C4-2B (cell line): ENCODE results near the gene IRF2BP2.

Experiments
- H3K27ac ChIP-seq: fragments of 450-650 bp; 2 replicates; pipeline ENCODE4 v1.5.1; 2017
- ZFX ChIP-seq: fragments of 450-650 bp; IDR thresholded peaks from 2 replicates; pipeline ENCODE4 v1.6.1; 2017
- TF ChIP-seq, protein P1 (sequence below): fragments of 450-650 bp; conservative IDR thresholded peaks from 2 replicates; pipeline ENCODE4 v1.5.1; 2017; ENCODE audit warnings: mild to moderate bottlenecking

The IRF2BP2 gene

DNA sequence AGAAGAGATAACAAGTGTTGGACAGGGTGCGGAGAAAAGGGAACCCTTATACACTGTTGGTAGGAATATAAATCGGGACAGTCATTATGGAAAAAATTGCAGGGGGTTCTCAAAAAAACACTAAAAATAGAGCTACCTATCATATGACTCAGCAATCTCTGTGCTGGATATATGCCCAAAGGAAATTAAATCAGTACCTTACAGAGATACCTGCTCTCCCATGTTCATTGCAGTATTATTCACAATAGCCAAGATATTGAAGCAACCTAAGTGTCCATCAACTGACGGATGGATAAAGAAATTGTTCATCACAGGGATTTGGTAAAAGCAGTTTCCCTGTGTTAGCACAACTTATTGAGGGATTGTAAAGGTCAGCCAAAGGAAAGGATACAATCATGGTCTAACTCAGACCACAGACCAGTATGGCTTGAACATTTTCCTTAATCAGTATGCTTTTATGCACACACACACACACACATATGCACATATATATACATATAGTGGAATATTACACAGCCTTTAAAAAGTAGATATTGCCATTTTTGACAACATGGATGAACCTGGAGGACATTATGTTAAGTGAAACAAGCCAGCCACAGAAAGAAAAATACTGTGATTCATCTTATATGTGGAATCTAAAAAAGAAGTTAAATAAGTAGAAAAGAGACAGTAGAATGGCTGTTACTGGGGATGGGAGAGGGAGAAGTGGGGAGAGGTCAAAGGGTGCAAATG is 44.2 kb upstream of the IRF2BP2 start:
- TF ChIP-seq ZFX: no peak
- TF ChIP-seq, protein P1, sequence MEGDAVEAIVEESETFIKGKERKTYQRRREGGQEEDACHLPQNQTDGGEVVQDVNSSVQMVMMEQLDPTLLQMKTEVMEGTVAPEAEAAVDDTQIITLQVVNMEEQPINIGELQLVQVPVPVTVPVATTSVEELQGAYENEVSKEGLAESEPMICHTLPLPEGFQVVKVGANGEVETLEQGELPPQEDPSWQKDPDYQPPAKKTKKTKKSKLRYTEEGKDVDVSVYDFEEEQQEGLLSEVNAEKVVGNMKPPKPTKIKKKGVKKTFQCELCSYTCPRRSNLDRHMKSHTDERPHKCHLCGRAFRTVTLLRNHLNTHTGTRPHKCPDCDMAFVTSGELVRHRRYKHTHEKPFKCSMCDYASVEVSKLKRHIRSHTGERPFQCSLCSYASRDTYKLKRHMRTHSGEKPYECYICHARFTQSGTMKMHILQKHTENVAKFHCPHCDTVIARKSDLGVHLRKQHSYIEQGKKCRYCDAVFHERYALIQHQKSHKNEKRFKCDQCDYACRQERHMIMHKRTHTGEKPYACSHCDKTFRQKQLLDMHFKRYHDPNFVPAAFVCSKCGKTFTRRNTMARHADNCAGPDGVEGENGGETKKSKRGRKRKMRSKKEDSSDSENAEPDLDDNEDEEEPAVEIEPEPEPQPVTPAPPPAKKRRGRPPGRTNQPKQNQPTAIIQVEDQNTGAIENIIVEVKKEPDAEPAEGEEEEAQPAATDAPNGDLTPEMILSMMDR: no peak
- H3K27ac ChIP-seq: no peak overlapping the region

DNA sequence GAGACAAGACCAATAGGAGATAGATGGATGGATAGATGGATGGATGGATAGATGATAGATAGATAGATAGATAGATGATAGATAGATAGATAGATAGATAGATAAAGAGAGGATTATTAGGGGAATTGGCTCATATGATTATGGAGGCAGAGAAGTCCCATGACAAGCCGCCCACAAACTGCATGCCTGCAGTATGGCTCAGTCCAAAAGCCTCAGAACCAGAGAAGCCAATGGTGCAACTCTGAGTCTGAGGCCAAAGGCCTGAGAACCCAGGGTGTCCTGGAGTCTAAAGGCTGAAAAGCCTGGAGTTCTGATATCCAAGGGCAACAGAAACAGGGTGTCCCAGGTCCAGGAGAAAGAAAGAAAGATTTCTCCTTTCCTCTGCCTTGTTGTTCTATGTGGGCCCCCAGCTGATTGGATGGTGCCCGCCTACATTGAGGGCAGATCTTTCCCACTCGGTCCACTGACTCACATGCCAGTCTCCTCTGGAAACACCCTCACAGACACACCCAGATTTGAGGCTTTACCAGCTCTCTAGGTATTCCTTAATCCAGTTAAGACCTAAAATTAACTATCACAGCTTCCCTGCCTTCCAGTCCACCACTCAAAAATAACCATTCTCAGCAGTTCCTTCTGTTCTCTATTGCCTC is 39.6 kb upstream of the IRF2BP2 start:
- TF ChIP-seq, protein P1: no peak
- no peak for TF ChIP-seq ZFX
- H3K27ac ChIP-seq: no peak overlapping the region

DNA sequence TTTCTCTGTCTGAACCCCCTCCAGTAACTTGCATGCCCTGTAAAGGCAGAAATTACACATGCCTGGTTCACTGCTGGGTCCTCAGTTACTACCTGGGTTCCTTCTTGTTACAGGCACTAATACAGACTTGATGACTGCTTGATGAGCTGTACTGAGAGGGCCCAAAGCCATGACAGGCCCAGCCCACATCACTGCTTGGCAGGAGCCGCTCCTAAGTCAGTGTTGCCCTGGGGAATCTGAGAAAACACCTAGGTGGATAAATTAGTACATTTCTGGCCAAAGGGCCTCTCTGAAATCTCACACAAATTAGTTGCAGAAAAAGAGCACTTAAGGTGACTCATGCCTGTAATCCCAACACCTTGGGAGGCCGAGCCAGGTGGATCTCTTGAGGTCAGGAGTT is 37.8 kb upstream of the IRF2BP2 start:
- no peak for TF ChIP-seq ZFX
- TF ChIP-seq, protein P1: no peak
- H3K27ac ChIP-seq: no peak overlapping the region

DNA sequence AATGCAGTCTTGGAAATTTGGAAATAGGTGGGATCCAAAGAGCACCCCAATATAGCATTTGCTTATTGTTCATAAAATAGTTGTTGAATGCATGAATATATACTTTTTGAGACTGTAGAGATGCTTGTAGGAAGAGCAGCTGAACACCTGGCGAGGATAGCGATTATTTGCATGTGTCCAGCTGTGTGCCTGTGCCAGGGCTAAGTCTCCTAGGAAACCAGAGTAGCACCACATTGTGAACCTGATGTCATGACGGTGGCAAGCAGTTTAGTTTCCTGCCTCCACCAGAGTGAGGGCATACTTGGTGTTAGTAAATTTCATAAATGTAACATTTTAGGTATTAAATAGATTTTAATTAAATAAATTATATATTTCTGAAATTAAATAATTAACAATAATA is 37.3 kb upstream of the IRF2BP2 start:
- TF ChIP-seq, protein P1: no peak
- TF ChIP-seq ZFX: no peak
- no peak overlapping the region for H3K27ac ChIP-seq

DNA sequence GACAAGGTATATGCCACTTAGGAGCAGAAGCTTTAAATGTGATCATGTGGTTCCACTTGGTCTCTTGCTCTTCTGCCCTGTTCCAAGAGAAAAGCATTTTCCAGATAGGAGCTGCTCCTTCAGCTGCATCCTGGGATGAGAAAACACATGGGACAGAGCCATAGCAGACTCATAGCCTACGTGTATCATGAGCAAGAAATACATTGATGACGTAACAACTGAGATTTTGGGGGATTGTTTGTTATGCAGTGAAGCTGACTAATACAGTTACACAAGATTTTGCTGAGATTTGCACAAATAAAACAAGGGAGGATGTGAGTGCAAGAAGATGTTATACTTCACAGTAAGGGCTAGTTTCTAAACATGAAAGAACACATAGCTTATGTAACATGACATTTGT is 36.0 kb upstream of the IRF2BP2 start:
- no peak overlapping the region for H3K27ac ChIP-seq
- no peak for TF ChIP-seq ZFX
- TF ChIP-seq, protein P1: no peak

DNA sequence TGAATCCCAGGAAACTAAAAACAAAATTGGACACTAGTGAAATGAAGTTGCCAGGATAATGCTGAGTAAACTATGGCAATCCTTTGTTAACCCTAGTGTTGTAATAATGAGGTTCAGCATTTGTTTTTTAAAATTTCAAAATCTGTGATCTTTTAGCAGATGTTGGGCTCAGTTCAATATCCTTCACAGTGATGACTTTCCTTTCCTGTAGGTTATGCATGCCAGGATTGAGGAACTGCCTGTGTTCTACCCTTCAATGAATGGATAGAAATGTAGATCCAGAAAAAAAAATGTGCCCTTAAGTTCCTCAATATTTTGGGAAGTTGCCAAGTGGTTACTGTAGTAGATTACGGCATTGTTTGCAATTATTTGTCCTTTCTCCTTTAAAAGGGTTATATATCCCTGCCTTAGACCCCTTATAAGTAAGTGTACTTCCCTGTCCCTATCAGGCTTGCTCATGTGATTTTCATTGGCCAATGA is 35.5 kb upstream of the IRF2BP2 start:
- TF ChIP-seq, protein P1: no peak
- no peak for TF ChIP-seq ZFX
- no peak overlapping the region for H3K27ac ChIP-seq

DNA sequence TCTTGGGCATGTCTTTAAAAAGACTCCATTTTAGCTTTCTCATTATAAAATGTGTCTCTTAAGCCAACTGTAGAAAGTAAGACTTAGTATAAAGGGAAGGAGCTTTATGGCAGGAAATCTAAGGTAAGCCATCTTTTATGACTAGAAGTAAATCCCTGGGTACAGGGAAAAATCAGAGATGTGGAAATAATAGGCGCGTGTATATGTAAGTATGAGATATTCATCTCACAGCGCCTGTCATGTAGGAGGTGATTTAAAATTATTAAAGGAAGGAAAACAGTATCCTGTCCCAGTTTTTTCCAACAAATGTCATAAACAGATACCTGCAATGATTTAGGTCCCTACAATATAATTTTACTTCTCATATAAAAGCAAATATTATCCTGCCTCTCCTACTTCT is 35.0 kb upstream of the IRF2BP2 start:
- TF ChIP-seq, protein P1: no peak
- TF ChIP-seq ZFX: no peak
- H3K27ac ChIP-seq: no peak overlapping the region
